Activated T-helper 17 cell treated with anti-CD3 and anti-CD28 coated beads, Interleukin-2, amount 50 U/mL, for 72 hours (primary cell): ENCODE measurements around the gene LSM3. TPM values are rescaled to one million over a fixed set of nuclear protein-coding genes. Genes with fewer than 3 reads are reported as not detected.

ENCODE experiments used
- ATAC-seq: fragments of 150-1000 bp; cut with Tn5 transposase; replicated peaks from 2 replicates; pipeline ENCODE4 v1.10.0; 2021; ENCODE audit warnings: mild to moderate bottlenecking, moderate library complexity
- H3K27ac Mint-ChIP-seq: one replicate; pipeline ENCODE4 v1.8.0; 2022; ENCODE audit warnings: mixed read lengths
- H3K27me3 Mint-ChIP-seq: one replicate; pipeline ENCODE4 v1.8.0; 2022; ENCODE audit warnings: mixed read lengths
- H3K36me3 Mint-ChIP-seq: one replicate; pipeline ENCODE4 v1.8.0; 2022; ENCODE audit warnings: low read depth, mild to moderate bottlenecking, mixed read lengths
- H3K4me1 Mint-ChIP-seq: one replicate; pipeline ENCODE4 v1.8.0; 2022; ENCODE audit warnings: mixed read lengths
- H3K4me3 Mint-ChIP-seq: one replicate; pipeline ENCODE4 v1.8.0; 2022; ENCODE audit warnings: mild to moderate bottlenecking, mixed read lengths
- H3K9me3 Mint-ChIP-seq: one replicate; pipeline ENCODE4 v1.8.0; 2022; ENCODE audit warnings: mixed read lengths
- total RNA-seq, 2 donors: library from RNA; stranded (reverse); gene quantifications; one replicate each; pipeline ENCODE4 v1.2.3, GENCODE V29; 2022

Gene LSM3
- total RNA-seq, 2 donors from 2014 or later = 15.6 to 20.6 TPM

DNA sequence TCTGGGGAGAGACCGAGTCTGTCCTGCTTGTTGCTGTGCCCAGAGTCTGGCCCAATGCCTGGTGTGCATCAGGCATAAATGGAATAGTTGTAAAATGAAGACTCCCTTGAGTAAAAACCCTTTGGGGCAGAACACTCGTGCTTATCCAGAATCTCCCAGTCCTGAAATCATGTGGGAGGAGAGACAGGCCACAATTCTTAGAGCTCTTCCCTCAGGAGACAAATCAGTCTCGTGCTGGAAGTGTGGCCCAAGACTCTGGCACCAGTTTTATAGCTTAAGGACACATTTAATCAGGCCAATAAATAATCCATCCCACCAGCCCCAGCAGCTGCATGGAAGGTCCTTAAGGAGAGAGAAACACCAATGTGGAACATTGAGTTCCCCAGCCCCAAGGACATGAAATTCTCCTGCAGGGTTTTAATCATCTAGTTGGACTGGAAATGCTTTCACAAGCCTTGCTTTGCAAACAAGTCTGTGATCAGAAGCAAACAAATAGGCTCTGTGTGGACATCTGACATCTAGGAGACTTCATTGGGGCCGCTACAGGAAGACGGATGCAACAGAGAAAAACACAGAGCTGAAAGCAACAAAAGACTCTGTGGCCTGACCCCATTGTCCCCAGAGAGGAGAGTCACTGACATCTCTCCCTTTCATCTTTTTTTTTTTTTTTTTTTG is 70.4 kb downstream of the LSM3 start:
- Mint-ChIP-seq H3K36me3 (no peaks in the 10 kb centered on the region), H3K4me1 (no peaks in the 10 kb centered on the region), H3K9me3 (no peaks in the 10 kb centered on the region)

More for the DNA sequence above, 70.4 kb downstream of the LSM3 start:
- ATAC-seq = no peak
- peaks cover 5% of the 10 kb centered on the region for H3K27me3 Mint-ChIP-seq
- H3K4me3 Mint-ChIP-seq = no peak overlapping the region
- H3K27ac Mint-ChIP-seq = no peak overlapping the region

Other genes starting within 250 kb of the LSM3 start
- 10 to 100 TPM; 11.6 to 27.6 TPM for gene CHCHD4, start 53.9 kb upstream of the LSM3 start, total RNA-seq
- gene TMEM43, start 53.8 kb upstream of the LSM3 start, total RNA-seq = 10 to 100 TPM; 42.1 to 44.5 TPM
- 10 to 100 TPM; 31.9 to 39.7 TPM for gene XPC, start 216 bp upstream of the LSM3 start, total RNA-seq
- gene SLC6A6, start 223.8 kb downstream of the LSM3 start, total RNA-seq = 100 to 1,000 TPM in 1 of 2 donors, 10 to 100 TPM in 1; 80.1 to 219 TPM